CD4-positive, alpha-beta T cell (primary cell): Measurements from ENCODE around the gene RGCC. TPM values are rescaled to one million over a fixed set of nuclear protein-coding genes. Genes with fewer than 3 reads are reported as not detected.

Source experiments
- ATAC-seq: fragments of 200-7000 bp; cut with Tn5 transposase; one replicate; pipeline ENCODE4 v1.10.0; 2022; ENCODE audit warnings: mild to moderate bottlenecking; ENCODE audit not compliant: poor library complexity
- CTCF ChIA-PET: fragments of 350-600 bp; sonication (Branson Sonifier 250); formaldehyde crosslinking; loops from one replicate; lab custom pipeline; 2021; ENCODE audit warnings: antibody characterized with exemption, inconsistent platforms; lab: Charles Lee
- POLR2A ChIA-PET: fragments of 350-600 bp; sonication (Branson Sonifier 250); formaldehyde crosslinking; loops from one replicate; lab custom pipeline; 2021; ENCODE audit warnings: antibody characterized with exemption, inconsistent platforms; lab: Charles Lee
- DNase-seq, 14 experiments: peaks; one replicate each; pipeline ENCODE4 v3.0.0-alpha.2; 2013 to 2020; ENCODE audit warnings: mixed read lengths in 2 of 14
- H3K27ac ChIP-seq, 2 donors: one replicate each; pipeline versions ENCODE4 v1.5.1 to v1.7.0; 2013; ENCODE audit warnings: low read length in 2 of 2, low read depth in 1 of 2, mild to moderate bottlenecking in 1 of 2
- H3K27me3 ChIP-seq, 2 experiments: 1 replicate in 1 of 2; 2 replicates in 1 of 2; pipeline versions ENCODE4 v1.6.1 to v1.7.0; 2013; ENCODE audit warnings: low read length in 2 of 2, control low read depth in 1 of 2, mild to moderate bottlenecking in 1 of 2, moderate library complexity in 1 of 2; ENCODE audit not compliant: insufficient read depth in 2 of 2, control insufficient read depth in 1 of 2
- H3K36me3 ChIP-seq: one replicate; pipeline ENCODE4 v1.6.1; 2013; ENCODE audit warnings: low read length, control low read depth; ENCODE audit not compliant: insufficient read depth
- H3K4me1 ChIP-seq: one replicate; pipeline ENCODE4 v1.6.1; 2013; ENCODE audit warnings: low read length, control low read depth; ENCODE audit not compliant: insufficient read depth
- H3K4me3 ChIP-seq: one replicate; pipeline ENCODE4 v1.5.1; 2013; ENCODE audit warnings: mild to moderate bottlenecking, low read length, moderate library complexity
- H3K9me3 ChIP-seq, 2 experiments: 1 replicate in 1 of 2; 2 replicates in 1 of 2; pipeline versions ENCODE4 v1.6.1 to v1.7.0; 2013; ENCODE audit warnings: low read length in 2 of 2, mild to moderate bottlenecking in 2 of 2, control low read depth in 1 of 2, moderate library complexity in 1 of 2; ENCODE audit not compliant: control insufficient read depth in 1 of 2, insufficient read depth in 1 of 2
- H3K27ac Mint-ChIP-seq: one replicate; pipeline ENCODE4 v1.8.0; 2020; ENCODE audit warnings: mixed read lengths
- H3K27me3 Mint-ChIP-seq: one replicate; pipeline ENCODE4 v1.8.0; 2021; ENCODE audit warnings: mixed read lengths
- H3K36me3 Mint-ChIP-seq: one replicate; pipeline ENCODE4 v1.8.0; 2021; ENCODE audit warnings: low read depth, mixed read lengths
- H3K4me1 Mint-ChIP-seq: one replicate; pipeline ENCODE4 v1.8.0; 2021; ENCODE audit warnings: low read depth, mixed read lengths
- H3K4me3 Mint-ChIP-seq: one replicate; pipeline ENCODE4 v1.8.0; 2020; ENCODE audit warnings: mild to moderate bottlenecking, mixed read lengths
- H3K9me3 Mint-ChIP-seq: one replicate; pipeline ENCODE4 v1.8.0; 2020; ENCODE audit warnings: mixed read lengths
- CTCF ChIP-seq: fragments of 200-600 bp; IDR thresholded peaks from one replicate; pipeline ENCODE4 v1.8.0; 2022; ENCODE audit warnings: antibody characterized with exemption, mild to moderate bottlenecking
- intact Hi-C, 2 experiments: fragments of 100-400 bp; cut with DNase I in 1 of 2; cut with micrococcal nuclease in 1 of 2; formaldehyde crosslinking; loops; one replicate each; pipeline versions ENCODE4 v1.15.1 to v1.9.0; 2023 to 2025; cut with DNase I, micrococcal nuclease
- total RNA-seq, 174 experiments: library from RNA in 2 of 174; stranded (reverse) in 2 of 174; gene quantifications; one replicate each; pipeline ENCODE4 v1.2.3 and lab custom pipeline; 2021 to 2026

RGCC gene
- total RNA-seq, 2 experiments from 2014 or later: 752 to 758 TPM

GRCh38 chr13:41455725-41456419 is 1.5 kb upstream of the RGCC start:
- TF ChIP-seq CTCF: no peak
- Mint-ChIP-seq H3K4me1 (peaks cover 35% of the 10 kb centered on the region), H3K27me3 (no peaks in the 10 kb centered on the region), H3K4me3 (peak overlapping the region; percentile 88), H3K9me3 (peaks cover 12% of the 10 kb centered on the region), H3K36me3 (peaks cover 35% of the 10 kb centered on the region), H3K27ac (peak overlapping the region; percentile 98)
- H3K27me3 ChIP-seq: no peaks in the 10 kb centered on the region
- POLR2A ChIA-PET: interaction anchor here (0.6 to 5.7 kb wide), 6 partner anchors 9 to 373 kb away, joined by 3 to 37 read pairs (median 16); no protein-coding TSS in a partner anchor
- H3K4me1 ChIP-seq: peaks cover 32% of the 10 kb centered on the region
- H3K27ac ChIP-seq: no peak overlapping the region
- ATAC-seq: no peak
- peaks cover 23% of the 10 kb centered on the region for H3K36me3 ChIP-seq
- intact Hi-C loops: loop anchor here (5.0 kb wide), 2 partner anchors 99 to 104 kb away; no protein-coding TSS in a partner anchor
- CTCF ChIA-PET: interaction anchor here (1.0 kb wide), 1 partner anchor 9 kb away, joined by 3 read pairs; no protein-coding TSS in a partner anchor
- peak in 2 of 14 experiments; percentile 18 to 31 for DNase-seq
- peaks cover 0 to 7% of the 10 kb centered on the region in 2 experiments for H3K9me3 ChIP-seq
- no peak overlapping the region for H3K4me3 ChIP-seq

GRCh38 chr13:41457589-41458186 is 338 bp downstream of the RGCC start:
- CTCF ChIA-PET: interaction anchor here (2.8 to 3.7 kb wide), 2 partner anchors 14 to 31 kb away, joined by 20 to 49 read pairs; no protein-coding TSS in a partner anchor
- Mint-ChIP-seq H3K27ac (peak overlapping the region; percentile 98), H3K9me3 (peaks cover 2% of the 10 kb centered on the region), H3K27me3 (no peaks in the 10 kb centered on the region), H3K4me3 (peak overlapping the region; percentile 94), H3K36me3 (peaks cover 52% of the 10 kb centered on the region), H3K4me1 (peaks cover 53% of the 10 kb centered on the region)
- DNase-seq (peak in 9 of 14 experiments; percentile 25 to 54 (median 36)), ATAC-seq (peak; percentile 3)
- no peak for TF ChIP-seq CTCF
- Histone ChIP-seq H3K4me3 (peak overlapping the region; percentile 92), H3K4me1 (peaks cover 45% of the 10 kb centered on the region), H3K9me3 (peaks cover 0 to 4% of the 10 kb centered on the region in 2 experiments), H3K27ac (peak overlapping the region; percentile 92 to 93), H3K36me3 (peaks cover 41% of the 10 kb centered on the region), H3K27me3 (no peaks in the 10 kb centered on the region)
- intact Hi-C loops: loop anchor here (1.0 to 5.0 kb wide), 4 partner anchors 8 to 195 kb away; no protein-coding TSS in a partner anchor
- POLR2A ChIA-PET: interaction anchor here (0.6 to 5.7 kb wide), 14 partner anchors 7 to 1023 kb away, joined by 3 to 37 read pairs (median 7); no protein-coding TSS in a partner anchor

- H3K4me1 ChIP-seq: peaks cover 50% of the 10 kb centered on the region
- peak overlapping the region; percentile 92 to 93 for H3K27ac ChIP-seq
- ChIA-PET CTCF (interaction anchor here (1.1 to 3.7 kb wide), 8 partner anchors 10 to 194 kb away, joined by 3 to 49 read pairs (median 6); no protein-coding TSS in a partner anchor), POLR2A (interaction anchor here (0.6 to 5.7 kb wide), 13 partner anchors 11 to 1022 kb away, joined by 3 to 37 read pairs (median 7); no protein-coding TSS in a partner anchor)
- peaks cover 41% of the 10 kb centered on the region for H3K36me3 ChIP-seq
- no peaks in the 10 kb centered on the region for H3K27me3 ChIP-seq
- H3K4me3 ChIP-seq: peak overlapping the region; percentile 92
- peak in 11 of 14 experiments; percentile 36 to 77 (median 47) for DNase-seq
- peaks cover 58% of the 10 kb centered on the region for H3K4me1 Mint-ChIP-seq
- intact Hi-C loops: loop anchor here (2.0 to 5.0 kb wide), 3 partner anchors 101 to 195 kb away; no protein-coding TSS in a partner anchor
- peaks cover 3% of the 10 kb centered on the region for H3K27me3 Mint-ChIP-seq
- H3K36me3 Mint-ChIP-seq: peaks cover 58% of the 10 kb centered on the region
- peak; percentile 8 for ATAC-seq
- peaks cover 0 to 4% of the 10 kb centered on the region in 2 experiments for H3K9me3 ChIP-seq
- peak overlapping the region; percentile 94 for H3K4me3 Mint-ChIP-seq
- no peaks in the 10 kb centered on the region for H3K9me3 Mint-ChIP-seq
- TF ChIP-seq CTCF: no peak
- H3K27ac Mint-ChIP-seq: peak overlapping the region; percentile 98
These were observed 924 bp downstream of the RGCC start for GRCh38 chr13:41458187-41458760.
